Measurements from ENCODE around the gene SHQ1. TPM values are rescaled to one million over a fixed set of nuclear protein-coding genes. Genes with fewer than 3 reads are reported as not detected.

Gene SHQ1
- total RNA-seq, 1 donor from 2014 or later: 18.8 TPM

DNA sequence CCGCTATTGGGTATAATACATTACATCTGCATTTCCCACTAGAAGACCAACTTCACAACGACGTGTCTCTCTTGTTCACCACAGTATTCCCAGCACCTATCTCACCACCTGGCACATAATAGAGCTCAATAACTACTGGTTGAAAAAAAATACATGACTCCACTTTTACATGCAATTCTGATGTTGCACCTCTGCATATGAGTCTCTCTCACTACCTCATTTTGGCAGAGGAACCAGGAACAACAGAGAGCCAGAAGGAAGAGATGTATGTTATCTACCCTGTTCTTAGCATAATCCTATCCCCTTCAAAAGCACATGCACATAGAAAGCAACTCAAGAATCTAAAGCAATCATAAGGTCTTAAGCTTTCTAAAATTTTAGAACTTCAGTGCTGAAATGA, 61.6 kb downstream of the SHQ1 start:
- TF ChIP-seq, protein P1, sequence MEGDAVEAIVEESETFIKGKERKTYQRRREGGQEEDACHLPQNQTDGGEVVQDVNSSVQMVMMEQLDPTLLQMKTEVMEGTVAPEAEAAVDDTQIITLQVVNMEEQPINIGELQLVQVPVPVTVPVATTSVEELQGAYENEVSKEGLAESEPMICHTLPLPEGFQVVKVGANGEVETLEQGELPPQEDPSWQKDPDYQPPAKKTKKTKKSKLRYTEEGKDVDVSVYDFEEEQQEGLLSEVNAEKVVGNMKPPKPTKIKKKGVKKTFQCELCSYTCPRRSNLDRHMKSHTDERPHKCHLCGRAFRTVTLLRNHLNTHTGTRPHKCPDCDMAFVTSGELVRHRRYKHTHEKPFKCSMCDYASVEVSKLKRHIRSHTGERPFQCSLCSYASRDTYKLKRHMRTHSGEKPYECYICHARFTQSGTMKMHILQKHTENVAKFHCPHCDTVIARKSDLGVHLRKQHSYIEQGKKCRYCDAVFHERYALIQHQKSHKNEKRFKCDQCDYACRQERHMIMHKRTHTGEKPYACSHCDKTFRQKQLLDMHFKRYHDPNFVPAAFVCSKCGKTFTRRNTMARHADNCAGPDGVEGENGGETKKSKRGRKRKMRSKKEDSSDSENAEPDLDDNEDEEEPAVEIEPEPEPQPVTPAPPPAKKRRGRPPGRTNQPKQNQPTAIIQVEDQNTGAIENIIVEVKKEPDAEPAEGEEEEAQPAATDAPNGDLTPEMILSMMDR (IDR thresholded peaks at IDR 0.05; ENCODE audit: borderline replicate concordance): no peak

DNA sequence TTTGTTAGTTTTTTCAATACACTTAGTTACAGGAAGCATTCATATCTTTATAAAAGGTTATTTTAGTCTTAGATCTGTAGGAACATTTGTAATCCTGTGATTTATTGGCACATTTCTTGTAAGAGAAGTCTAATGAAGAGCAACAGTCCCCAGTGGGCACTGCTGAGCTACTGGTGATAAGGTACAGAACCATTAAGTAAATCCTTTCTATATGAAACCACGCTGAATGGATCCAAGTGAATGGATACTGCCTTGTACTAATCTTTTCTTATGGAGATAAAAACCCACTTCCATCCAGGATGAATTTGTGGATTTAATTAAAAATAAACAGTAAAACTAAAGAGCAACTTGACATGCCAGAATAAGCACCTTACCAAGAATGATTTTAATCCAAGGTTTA, 64.0 kb downstream of the SHQ1 start:
- intact Hi-C loops (cut with micrococcal nuclease): no loop called here
- no peak overlapping the region for H3K4me3 ChIP-seq
- no peak for DNase-seq
- peaks cover 20% of the 10 kb centered on the region for H3K36me3 ChIP-seq
- no peaks in the 10 kb centered on the region for H3K9me3 ChIP-seq (replicated peaks)
- H3K27ac ChIP-seq (replicated peaks): no peak overlapping the region
- no peaks in the 10 kb centered on the region for H3K27me3 ChIP-seq (ENCODE audit: low read depth)
- TF ChIP-seq, protein P1 (IDR thresholded peaks at IDR 0.05; ENCODE audit: borderline replicate concordance): no peak
- H3K4me1 ChIP-seq: no peaks in the 10 kb centered on the region

More for the DNA sequence above, 61.6 kb downstream of the SHQ1 start:
- H3K36me3 ChIP-seq: peaks cover 13% of the 10 kb centered on the region
- no peaks in the 10 kb centered on the region for H3K4me1 ChIP-seq
- intact Hi-C loops (cut with micrococcal nuclease): no loop called here
- H3K9me3 ChIP-seq (replicated peaks): no peaks in the 10 kb centered on the region
- no peaks in the 10 kb centered on the region for H3K27me3 ChIP-seq (ENCODE audit: low read depth)
- no peak overlapping the region for H3K4me3 ChIP-seq
- no peak for DNase-seq
- no peak overlapping the region for H3K27ac ChIP-seq (replicated peaks)

DNA sequence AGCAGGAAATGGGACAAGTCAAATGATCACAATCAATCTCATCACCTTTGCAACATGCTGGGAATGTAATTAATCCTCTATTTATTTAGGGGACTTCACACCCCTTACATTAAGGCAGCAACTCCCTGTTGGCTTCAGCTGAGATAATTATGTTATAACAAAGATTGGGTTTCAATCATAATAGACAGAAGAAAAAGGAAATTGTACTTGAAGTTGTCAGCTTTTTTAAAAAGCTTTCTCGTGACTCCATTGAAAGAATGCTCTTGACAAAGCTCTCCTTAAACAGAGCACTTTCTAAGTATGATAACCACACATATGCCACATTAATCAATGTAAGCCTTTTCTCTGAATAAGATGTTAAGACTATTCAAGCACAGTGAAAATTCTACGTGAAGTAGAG, 65.7 kb downstream of the SHQ1 start:
- H3K36me3 ChIP-seq: peaks cover 20% of the 10 kb centered on the region
- intact Hi-C loops (cut with micrococcal nuclease): no loop called here
- no peak for DNase-seq
- no peaks in the 10 kb centered on the region for H3K9me3 ChIP-seq (replicated peaks)
- TF ChIP-seq, protein P1 (IDR thresholded peaks at IDR 0.05; ENCODE audit: borderline replicate concordance): no peak
- H3K4me3 ChIP-seq: no peak overlapping the region
- no peaks in the 10 kb centered on the region for H3K27me3 ChIP-seq (ENCODE audit: low read depth)
- H3K27ac ChIP-seq (replicated peaks): no peak overlapping the region
- no peaks in the 10 kb centered on the region for H3K4me1 ChIP-seq

DNA sequence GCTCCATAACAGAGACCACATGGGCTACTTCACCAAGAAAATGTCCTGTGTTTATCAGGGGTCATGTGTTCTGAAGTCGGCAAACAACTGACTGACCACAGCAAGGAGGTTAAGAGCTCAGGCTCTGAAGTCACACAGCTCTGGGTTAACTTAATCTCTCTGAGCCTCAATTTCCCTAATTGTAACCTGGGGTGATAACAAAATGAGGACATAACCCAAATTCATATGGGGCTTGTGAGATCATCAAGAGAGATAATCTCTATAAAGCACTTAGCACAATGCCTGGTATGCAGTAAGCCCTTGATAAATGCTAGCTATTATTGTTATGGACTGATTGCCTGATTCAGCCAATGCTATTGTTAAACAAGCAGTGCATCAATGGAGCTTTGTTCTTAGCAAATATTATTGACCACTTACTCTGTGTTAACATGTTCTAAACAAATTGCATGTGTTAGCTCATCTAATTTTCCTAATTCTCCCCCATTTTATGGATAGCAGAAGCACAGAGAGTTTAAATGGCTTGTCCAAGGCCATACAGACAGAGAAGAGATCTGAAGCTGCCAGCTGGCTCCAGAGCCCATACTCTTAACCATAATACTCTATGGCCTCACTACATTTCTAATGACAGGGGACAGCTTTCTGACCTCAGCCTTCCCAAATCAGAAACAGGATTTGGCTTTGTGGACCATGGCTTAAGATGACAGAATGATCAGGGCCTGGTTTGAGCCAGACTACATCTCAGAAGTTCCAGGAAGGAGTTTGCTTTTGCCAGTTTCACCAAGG, 78.3 kb downstream of the SHQ1 start:
- Histone ChIP-seq H3K9me3 (replicated peaks) (no peaks in the 10 kb centered on the region), H3K4me1 (peaks cover 19% of the 10 kb centered on the region), H3K27ac (replicated peaks) (no peak overlapping the region), H3K36me3 (peaks cover 3% of the 10 kb centered on the region), H3K27me3 (ENCODE audit: low read depth) (no peaks in the 10 kb centered on the region), H3K4me3 (no peak overlapping the region)
- no peak for DNase-seq
- intact Hi-C loops (cut with micrococcal nuclease): no loop called here
- TF ChIP-seq, protein P1 (IDR thresholded peaks at IDR 0.05; ENCODE audit: borderline replicate concordance): no peak

DNA sequence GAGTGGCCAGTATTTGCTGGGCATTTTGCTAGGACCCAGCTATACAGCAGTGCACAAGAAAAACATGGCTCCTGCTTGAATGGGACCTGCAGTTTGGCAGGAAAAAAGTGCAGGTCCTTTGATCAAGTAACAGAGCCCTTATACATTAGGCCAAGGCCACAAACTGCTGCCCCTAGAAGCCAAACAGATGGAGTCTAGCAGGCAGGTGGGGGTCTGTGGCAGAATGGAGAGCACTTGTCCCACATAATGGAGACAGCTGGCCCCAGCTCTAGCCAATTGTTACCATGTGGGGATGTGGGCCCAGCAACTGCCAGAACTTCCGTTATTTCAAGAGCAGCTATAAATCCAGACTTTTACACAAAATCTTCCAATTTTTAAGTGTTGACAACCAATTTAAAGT, 79.3 kb downstream of the SHQ1 start:
- H3K4me3 ChIP-seq: no peak overlapping the region
- no peak for DNase-seq
- H3K4me1 ChIP-seq: peaks cover 23% of the 10 kb centered on the region
- H3K36me3 ChIP-seq: peaks cover 3% of the 10 kb centered on the region
- intact Hi-C loops (cut with micrococcal nuclease): no loop called here
- H3K9me3 ChIP-seq (replicated peaks): no peaks in the 10 kb centered on the region
- TF ChIP-seq, protein P1 (IDR thresholded peaks at IDR 0.05; ENCODE audit: borderline replicate concordance): no peak
- no peak overlapping the region for H3K27ac ChIP-seq (replicated peaks)
- H3K27me3 ChIP-seq (ENCODE audit: low read depth): no peaks in the 10 kb centered on the region

All from left ventricle myocardium inferior (tissue), 1 donor.